ENCODE results near the gene TYR.

- TF ChIP-seq CTCF (IDR thresholded peaks at IDR 0.05; ENCODE audit: low read depth, low read length, missing input control) (no peak), YY1 (IDR thresholded peaks at IDR 0.05) (no peak), RXRA (IDR thresholded peaks at IDR 0.05) (no peak)
These were observed 57.4 kb downstream of the TYR start for GRCh38 chr11:89235083-89235482.
